ENCODE measurements around the gene REM1. TPM values are rescaled to one million over a fixed set of nuclear protein-coding genes. Genes with fewer than 3 reads are reported as not detected.

REM1 gene
- total RNA-seq, 3 donors from 2014 or later = not detected

- Mint-ChIP-seq H3K36me3 (ENCODE audit: insufficient read depth) (no peaks in the 10 kb centered on the region), H3K4me1 (ENCODE audit: low read depth) (peaks cover 6% of the 10 kb centered on the region), H3K9me3 (no peaks in the 10 kb centered on the region), H3K27me3 (ENCODE audit: low read depth) (peaks cover 38% of the 10 kb centered on the region), H3K4me3 (no peak overlapping the region)
- DNase-seq (no peak), ATAC-seq (no peak)
Measured at GRCh38 chr20:31473331-31474096, 1.6 kb upstream of the REM1 start.

- peaks cover 38% of the 10 kb centered on the region for H3K27me3 Mint-ChIP-seq (ENCODE audit: low read depth)
- DNase-seq = no peak
- H3K36me3 Mint-ChIP-seq (ENCODE audit: insufficient read depth) = no peaks in the 10 kb centered on the region
- peaks cover 6% of the 10 kb centered on the region for H3K4me1 Mint-ChIP-seq (ENCODE audit: low read depth)
- H3K4me3 Mint-ChIP-seq = no peak overlapping the region
- no peaks in the 10 kb centered on the region for H3K9me3 Mint-ChIP-seq
- no peak for ATAC-seq
Measured at GRCh38 chr20:31474097-31474436, 1.0 kb upstream of the REM1 start.

DNA sequence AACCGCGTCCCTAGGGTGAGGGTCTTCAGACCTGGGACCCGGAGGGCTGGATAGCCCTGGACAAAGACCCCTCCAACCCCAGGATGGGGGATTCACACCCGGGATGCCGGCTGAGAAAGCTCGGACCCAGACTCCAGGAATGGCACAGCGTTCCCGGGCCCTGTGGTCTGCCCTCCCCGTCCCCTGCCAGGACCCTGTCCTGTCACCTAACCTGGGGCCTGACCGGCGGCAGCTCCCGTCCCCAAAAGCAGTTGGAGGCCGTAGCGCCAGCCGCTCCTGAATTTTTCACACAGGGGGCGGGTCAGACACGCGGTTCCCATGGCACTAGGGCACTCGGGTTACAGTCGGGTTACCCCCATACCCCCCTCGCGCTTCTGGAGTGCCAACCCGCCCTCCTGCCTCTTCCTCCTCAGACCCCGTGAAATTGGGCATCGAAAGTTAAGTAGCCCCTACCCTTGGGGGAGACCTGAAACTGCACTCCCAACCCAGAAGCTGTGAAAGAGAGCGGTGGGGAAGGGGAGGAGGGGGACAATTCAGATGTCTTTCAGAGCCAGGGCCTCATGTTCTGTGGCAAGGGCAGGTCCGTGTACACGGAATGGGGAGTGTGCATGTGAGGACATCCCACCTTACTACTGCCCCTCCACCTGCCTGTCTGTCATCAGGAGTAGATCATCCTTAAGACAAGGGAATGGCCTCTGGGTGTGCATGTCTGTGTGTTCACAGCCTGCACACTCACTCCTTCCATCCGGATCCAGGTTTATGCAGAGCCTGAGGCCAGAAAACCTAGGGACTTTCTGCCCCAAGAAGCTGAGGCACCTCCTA is 595 bp downstream of the REM1 start:
- no peaks in the 10 kb centered on the region for H3K9me3 Mint-ChIP-seq
- no peak overlapping the region for H3K4me3 Mint-ChIP-seq
- H3K36me3 Mint-ChIP-seq (ENCODE audit: insufficient read depth) = no peaks in the 10 kb centered on the region
- H3K27me3 Mint-ChIP-seq (ENCODE audit: low read depth) = peaks cover 38% of the 10 kb centered on the region
- DNase-seq = no peak
- H3K4me1 Mint-ChIP-seq (ENCODE audit: low read depth) = peaks cover 6% of the 10 kb centered on the region
- ATAC-seq = peak in 1 of 2 donors; percentile 14

- no peak for DNase-seq
- Mint-ChIP-seq H3K27me3 (ENCODE audit: low read depth) (peaks cover 41% of the 10 kb centered on the region), H3K36me3 (ENCODE audit: insufficient read depth) (no peaks in the 10 kb centered on the region), H3K4me3 (no peak overlapping the region), H3K4me1 (ENCODE audit: low read depth) (peaks cover 6% of the 10 kb centered on the region), H3K9me3 (no peaks in the 10 kb centered on the region)
- ATAC-seq = no peak
Measured at GRCh38 chr20:31476294-31476585, 1.2 kb downstream of the REM1 start.

GRCh38 chr20:31476643-31477215 is 1.6 kb downstream of the REM1 start:
- Mint-ChIP-seq H3K27me3 (ENCODE audit: low read depth) (peaks cover 41% of the 10 kb centered on the region), H3K4me3 (no peak overlapping the region), H3K36me3 (ENCODE audit: insufficient read depth) (no peaks in the 10 kb centered on the region), H3K9me3 (no peaks in the 10 kb centered on the region), H3K4me1 (ENCODE audit: low read depth) (peaks cover 6% of the 10 kb centered on the region)
- DNase-seq (no peak), ATAC-seq (no peak)

DNA sequence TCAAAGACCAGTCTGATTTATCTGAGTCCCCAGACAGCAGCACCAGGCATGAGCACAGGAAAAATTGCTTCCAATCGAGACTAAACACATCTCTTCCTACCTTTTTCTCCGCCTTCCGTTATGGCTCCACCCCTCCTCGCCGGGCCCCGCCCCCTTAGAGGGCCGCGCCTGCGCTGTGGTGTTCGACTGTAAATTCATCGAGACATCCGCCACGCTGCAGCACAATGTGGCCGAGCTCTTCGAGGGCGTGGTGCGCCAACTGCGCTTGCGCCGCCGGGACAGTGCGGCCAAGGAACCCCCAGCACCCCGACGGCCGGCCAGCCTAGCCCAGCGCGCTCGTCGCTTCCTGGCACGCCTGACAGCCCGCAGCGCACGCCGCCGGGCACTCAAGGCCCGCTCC is 8.9 kb downstream of the REM1 start:
- peaks cover 3% of the 10 kb centered on the region for H3K4me1 Mint-ChIP-seq (ENCODE audit: low read depth)
- peaks cover 31% of the 10 kb centered on the region for H3K27me3 Mint-ChIP-seq (ENCODE audit: low read depth)
- no peaks in the 10 kb centered on the region for H3K36me3 Mint-ChIP-seq (ENCODE audit: insufficient read depth)
- H3K9me3 Mint-ChIP-seq = no peaks in the 10 kb centered on the region
- no peak overlapping the region for H3K4me3 Mint-ChIP-seq
- DNase-seq (no peak), ATAC-seq (no peak)

DNA sequence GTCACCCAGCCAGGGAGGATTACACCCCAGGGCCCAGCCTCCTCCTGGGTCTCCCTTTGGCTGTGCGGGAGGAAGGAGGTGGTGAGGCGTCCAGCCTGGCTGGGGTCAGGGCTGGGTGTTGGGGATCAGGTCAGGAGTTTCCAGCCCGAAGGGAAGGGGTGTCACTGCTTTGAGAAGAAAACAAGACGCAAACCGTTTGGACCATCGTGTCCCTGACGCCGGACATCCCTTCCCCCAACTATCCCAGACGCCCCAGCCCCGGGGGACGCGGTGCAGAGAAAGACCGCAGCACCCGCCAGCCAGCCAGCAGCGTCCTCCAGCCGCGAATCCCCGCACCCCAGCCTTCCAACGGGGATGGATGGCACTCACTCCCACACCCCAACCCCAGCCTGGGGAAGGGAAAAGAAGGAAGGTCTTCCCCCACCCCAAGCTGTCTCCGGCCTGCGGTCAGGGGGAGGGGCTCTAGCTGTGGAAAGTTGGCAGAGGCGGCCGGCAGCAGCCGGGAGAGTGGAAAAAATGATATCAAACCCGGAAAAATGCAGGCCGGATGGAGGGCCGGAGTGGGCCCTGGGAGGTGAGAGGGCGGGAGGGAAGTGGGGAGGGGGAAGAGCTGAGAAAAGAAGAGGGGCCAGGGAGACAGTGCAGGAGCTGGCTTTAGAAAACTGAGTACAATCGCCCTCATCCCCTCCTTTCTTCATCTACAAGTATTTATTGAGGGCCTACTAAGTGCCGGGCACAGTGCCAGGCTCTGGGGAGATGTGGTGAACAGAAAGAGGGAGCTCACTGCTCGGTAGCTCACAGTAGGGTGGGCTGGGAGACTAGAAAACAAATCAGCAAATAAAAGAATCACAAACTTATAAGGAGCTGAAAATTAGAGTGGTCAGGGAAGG is 10.6 kb downstream of the REM1 start:
- Mint-ChIP-seq H3K27me3 (ENCODE audit: low read depth) (peaks cover 31% of the 10 kb centered on the region), H3K9me3 (no peaks in the 10 kb centered on the region), H3K4me3 (no peak overlapping the region), H3K36me3 (ENCODE audit: insufficient read depth) (no peaks in the 10 kb centered on the region), H3K4me1 (ENCODE audit: low read depth) (peaks cover 3% of the 10 kb centered on the region)
- ATAC-seq (no peak), DNase-seq (no peak)

- Mint-ChIP-seq H3K4me3 (no peak overlapping the region), H3K36me3 (ENCODE audit: insufficient read depth) (no peaks in the 10 kb centered on the region), H3K4me1 (ENCODE audit: low read depth) (peaks cover 3% of the 10 kb centered on the region), H3K27me3 (ENCODE audit: low read depth) (peaks cover 24% of the 10 kb centered on the region), H3K9me3 (no peaks in the 10 kb centered on the region)
- ATAC-seq (no peak), DNase-seq (no peak)
Measured at GRCh38 chr20:31488115-31488514, 13.0 kb downstream of the REM1 start.

GRCh38 chr20:31489152-31489551 is 14.1 kb downstream of the REM1 start:
- peaks cover 18% of the 10 kb centered on the region for H3K27me3 Mint-ChIP-seq (ENCODE audit: low read depth)

DNA sequence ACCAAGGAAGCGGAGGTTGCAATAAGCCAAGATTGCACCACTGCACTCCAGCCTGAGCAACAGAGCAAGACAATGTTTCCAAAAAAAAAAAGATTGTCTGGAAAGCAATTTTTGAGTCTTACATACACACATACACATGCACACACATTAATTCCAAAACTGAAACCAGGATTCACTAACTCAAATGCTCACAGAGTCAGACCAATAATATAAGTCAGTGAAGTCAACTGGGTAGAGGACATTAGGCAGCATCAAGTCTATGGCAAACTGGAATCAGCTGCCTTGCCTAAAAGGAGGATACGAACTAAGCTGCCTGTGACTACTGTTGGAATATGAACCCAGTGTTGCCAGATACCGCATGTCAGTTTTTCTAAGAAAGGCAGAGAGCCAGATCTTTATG is 15.7 kb downstream of the REM1 start:
- DNase-seq = no peak
- Mint-ChIP-seq H3K36me3 (ENCODE audit: insufficient read depth) (no peaks in the 10 kb centered on the region), H3K4me1 (ENCODE audit: low read depth) (peaks cover 3% of the 10 kb centered on the region), H3K9me3 (no peaks in the 10 kb centered on the region), H3K4me3 (no peak overlapping the region), H3K27me3 (ENCODE audit: low read depth) (peaks cover 8% of the 10 kb centered on the region)
- ATAC-seq = no peak

More at GRCh38 chr20:31489152-31489551, 14.1 kb downstream of the REM1 start:
- DNase-seq = no peak
- no peak for ATAC-seq
- Mint-ChIP-seq H3K36me3 (ENCODE audit: insufficient read depth) (no peaks in the 10 kb centered on the region), H3K9me3 (no peaks in the 10 kb centered on the region), H3K4me1 (ENCODE audit: low read depth) (peaks cover 3% of the 10 kb centered on the region), H3K4me3 (no peak overlapping the region)

DNA sequence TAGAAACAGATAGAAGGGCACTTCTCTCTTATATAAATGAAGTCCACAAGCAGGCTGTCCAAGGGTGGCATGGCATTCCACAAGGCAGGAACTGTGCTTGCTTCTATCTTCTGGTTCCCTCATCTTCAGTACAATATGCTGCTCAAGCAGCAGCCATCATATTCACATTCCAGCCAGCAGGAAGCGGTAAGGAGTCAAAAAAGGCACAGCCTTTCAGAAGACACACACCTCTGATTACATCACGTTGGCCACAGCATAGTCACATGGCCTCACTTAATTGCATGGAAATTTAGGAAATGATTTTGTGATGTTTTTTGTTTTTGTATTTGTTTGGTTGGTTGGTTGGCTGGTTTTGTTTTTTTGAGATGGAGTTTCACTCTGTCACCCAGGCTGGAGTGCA is 19.0 kb downstream of the REM1 start:
- H3K36me3 Mint-ChIP-seq (ENCODE audit: insufficient read depth) = no peaks in the 10 kb centered on the region
- no peaks in the 10 kb centered on the region for H3K9me3 Mint-ChIP-seq
- DNase-seq = no peak
- H3K4me3 Mint-ChIP-seq = no peak overlapping the region
- H3K4me1 Mint-ChIP-seq (ENCODE audit: low read depth) = no peaks in the 10 kb centered on the region
- no peak for ATAC-seq
- H3K27me3 Mint-ChIP-seq (ENCODE audit: low read depth) = peaks cover 16% of the 10 kb centered on the region

DNA sequence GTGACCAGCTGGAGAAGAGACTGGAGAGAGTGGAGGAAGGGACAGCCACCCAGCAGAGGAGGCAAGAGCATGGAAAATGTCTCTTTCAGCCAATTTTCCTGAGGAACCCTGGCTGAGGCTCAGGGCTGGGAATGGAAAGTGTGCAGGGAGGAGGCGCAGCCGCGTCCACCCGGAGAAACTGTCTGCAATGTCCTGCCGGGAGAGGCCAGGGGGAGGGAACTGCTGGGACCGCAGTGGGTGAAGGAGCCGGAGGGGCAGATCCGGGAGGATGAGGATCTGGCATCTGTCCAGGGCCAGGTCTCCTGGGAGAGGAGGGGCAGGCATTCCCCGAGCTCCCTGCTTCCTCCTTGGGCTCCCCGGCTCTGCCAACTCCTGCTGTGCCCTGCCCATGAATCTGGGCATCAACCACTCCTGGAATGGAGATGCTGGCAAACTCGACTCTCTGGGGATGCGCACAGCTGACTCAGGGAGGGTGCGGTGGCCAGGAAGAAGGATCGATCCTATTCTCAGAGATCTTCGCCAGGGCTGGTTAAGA is 21.7 kb downstream of the REM1 start:
- DNase-seq = no peak
- Mint-ChIP-seq H3K4me3 (no peak overlapping the region), H3K27me3 (ENCODE audit: low read depth) (peaks cover 16% of the 10 kb centered on the region), H3K9me3 (no peaks in the 10 kb centered on the region), H3K4me1 (ENCODE audit: low read depth) (no peaks in the 10 kb centered on the region), H3K36me3 (ENCODE audit: insufficient read depth) (no peaks in the 10 kb centered on the region)
- no peak for ATAC-seq

GRCh38 chr20:31497838-31498540 is 22.9 kb downstream of the REM1 start:
- no peak overlapping the region for H3K4me3 Mint-ChIP-seq
- H3K9me3 Mint-ChIP-seq = no peaks in the 10 kb centered on the region
- H3K27me3 Mint-ChIP-seq (ENCODE audit: low read depth) = peaks cover 18% of the 10 kb centered on the region
- H3K4me1 Mint-ChIP-seq (ENCODE audit: low read depth) = no peaks in the 10 kb centered on the region
- H3K36me3 Mint-ChIP-seq (ENCODE audit: insufficient read depth) = no peaks in the 10 kb centered on the region
- no peak for ATAC-seq
- no peak for DNase-seq

All from activated T-cell treated with anti-CD3 and anti-CD28 coated beads, Interleukin-2, amount 50 U/mL, for 4 hours (primary cell).